Large intestine (tissue), 3 donors: ENCODE results near the gene DEDD2. TPM values are rescaled to one million over a fixed set of nuclear protein-coding genes. Genes with fewer than 3 reads are reported as not detected.

Experiments
- DNase-seq, 2 donors: peaks; one replicate each; pipeline versions ENCODE4 v3.0.0 to v3.0.0-alpha.2; 2013
- H3K27ac ChIP-seq: one replicate; pipeline ENCODE4 v1.5.1; 2013; ENCODE audit warnings: low read length
- H3K27me3 ChIP-seq: 2 replicates; pipeline ENCODE4 v1.6.1; 2013; ENCODE audit warnings: low read length; ENCODE audit not compliant: control insufficient read depth, insufficient read depth
- H3K36me3 ChIP-seq: 2 replicates; pipeline ENCODE4 v1.6.1; 2013; ENCODE audit warnings: low read length; ENCODE audit not compliant: control insufficient read depth, insufficient read depth
- H3K4me1 ChIP-seq: one replicate; pipeline ENCODE4 v1.6.1; 2013; ENCODE audit warnings: low read length; ENCODE audit not compliant: control insufficient read depth, insufficient read depth
- H3K4me3 ChIP-seq: one replicate; pipeline ENCODE4 v1.5.1; 2013; ENCODE audit warnings: low read length
- H3K9me3 ChIP-seq: one replicate; pipeline ENCODE4 v1.6.1; 2013; ENCODE audit warnings: mild to moderate bottlenecking, low read depth, low read length, moderate library complexity; ENCODE audit not compliant: control insufficient read depth
- WGBS: methylation state at CpG from one replicate; pipeline ENCODE4 v1.1.5; 2013; ENCODE audit warnings: low lambda C conversion rate; ENCODE audit not compliant: insufficient coverage; 5-methylcytosine and 5-hydroxymethylcytosine counted together
- polyA plus RNA-seq: library from polyadenylated mRNA; unstranded; fragments of 120-200 nt; gene quantifications from one replicate; pipeline ENCODE4 v1.2.1, GENCODE V29; 2013

DEDD2 gene
- polyA plus RNA-seq, 1 donor, result 30.7 TPM

DNA sequence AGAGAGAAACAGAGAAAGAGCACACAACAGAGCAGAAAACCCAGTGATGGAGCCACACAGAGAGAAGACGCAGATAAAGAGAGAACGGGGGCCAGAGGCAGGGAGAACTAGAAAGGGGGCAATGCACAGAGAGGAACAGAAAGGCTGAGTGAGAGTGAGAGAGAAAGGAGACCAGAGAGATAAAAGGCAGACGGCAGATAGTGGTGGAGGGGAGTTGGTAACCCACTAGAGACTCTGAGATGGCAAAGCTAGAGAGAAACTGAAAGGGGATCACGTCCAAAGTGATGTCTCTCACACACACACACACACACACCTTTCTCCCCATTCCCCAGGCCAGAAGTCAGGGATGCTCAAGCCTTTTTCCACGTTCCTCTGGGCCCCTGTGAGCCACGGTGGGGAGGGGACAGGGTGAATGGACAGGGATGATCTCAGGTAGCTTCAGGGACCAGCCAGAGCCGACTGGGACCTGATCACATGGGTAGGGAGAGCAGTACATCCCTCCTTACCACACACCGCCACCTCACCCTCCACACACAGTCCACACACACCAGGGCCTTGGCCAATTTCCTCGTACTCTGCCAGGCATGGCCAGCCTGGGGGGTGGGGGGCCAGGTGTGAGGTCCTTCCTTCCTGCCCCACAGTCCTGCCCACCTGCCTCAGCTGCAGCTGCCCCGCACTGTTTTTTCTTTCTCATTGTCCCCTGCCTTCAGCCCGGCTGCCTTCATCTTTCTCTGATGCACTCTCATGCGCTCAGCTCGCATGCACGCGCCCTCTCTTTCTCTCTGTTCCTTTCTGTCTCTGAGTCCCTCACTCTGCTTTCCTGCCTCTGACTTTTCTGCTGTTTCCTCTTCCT lies 62.8 kb downstream of the DEDD2 start:
- Histone ChIP-seq H3K27me3 (peaks cover 67% of the 10 kb centered on the region), H3K4me1 (peaks cover 2% of the 10 kb centered on the region), H3K27ac (no peak overlapping the region), H3K9me3 (no peaks in the 10 kb centered on the region), H3K4me3 (no peak overlapping the region), H3K36me3 (no peaks in the 10 kb centered on the region)
- DNase-seq, result no peak
- 57% methylated on average over 9 of the region's 15 CpGs for WGBS

- Histone ChIP-seq H3K9me3 (no peaks in the 10 kb centered on the region), H3K27me3 (peaks cover 75% of the 10 kb centered on the region), H3K36me3 (no peaks in the 10 kb centered on the region), H3K4me1 (peaks cover 2% of the 10 kb centered on the region), H3K27ac (no peak overlapping the region), H3K4me3 (no peak overlapping the region)
- no peak for DNase-seq
- 10% methylated on average over 5 of the region's 20 CpGs for WGBS
Observed at GRCh38 chr19:42153672-42154433, 63.6 kb downstream of the DEDD2 start.

DNA sequence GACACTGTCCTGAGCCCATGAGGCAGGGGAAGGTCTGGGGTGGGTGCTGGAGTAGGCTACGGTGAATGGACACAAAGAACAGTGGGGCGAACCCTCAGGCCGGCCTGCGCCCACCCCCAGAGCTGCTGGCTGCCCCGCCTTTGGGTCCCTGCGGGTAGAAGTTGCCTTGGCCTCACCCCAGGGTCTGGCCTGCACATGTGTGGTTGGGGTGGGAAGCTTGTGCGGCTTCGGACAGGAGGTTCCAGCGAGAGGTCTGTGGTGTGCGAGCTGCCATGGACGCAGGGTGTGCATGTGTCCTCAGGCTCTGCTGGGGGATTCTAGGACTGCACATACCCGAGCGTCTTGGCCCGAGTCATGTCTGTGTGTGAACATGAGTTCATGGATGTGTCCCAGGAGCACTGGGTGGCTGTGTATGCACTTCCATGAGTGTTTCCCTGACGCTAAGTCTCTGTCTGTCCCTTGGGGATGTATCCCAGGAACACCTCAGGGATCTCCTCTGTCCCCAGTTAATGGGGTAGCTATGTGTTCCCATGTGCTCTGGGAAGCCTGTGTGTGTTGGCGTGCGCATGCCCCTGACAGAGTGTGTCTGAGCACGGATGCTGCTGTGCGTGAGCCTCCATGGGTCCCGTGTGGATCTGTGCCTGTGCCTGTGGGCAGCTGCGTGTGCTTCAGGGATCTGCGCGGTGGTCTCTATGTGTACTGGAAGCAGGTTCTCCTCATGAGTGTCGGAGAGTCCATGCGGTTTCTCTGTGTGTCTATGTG lies 64.4 kb downstream of the DEDD2 start:
- H3K4me3 ChIP-seq, result no peak overlapping the region
- H3K36me3 ChIP-seq, result no peaks in the 10 kb centered on the region
- no CpG with 5 or more reads among the region's 25 CpGs for WGBS
- H3K4me1 ChIP-seq, result peaks cover 2% of the 10 kb centered on the region
- H3K9me3 ChIP-seq, result no peaks in the 10 kb centered on the region
- DNase-seq, result no peak
- H3K27ac ChIP-seq, result no peak overlapping the region
- peaks cover 78% of the 10 kb centered on the region for H3K27me3 ChIP-seq

- Histone ChIP-seq H3K27ac (no peak overlapping the region), H3K9me3 (no peaks in the 10 kb centered on the region), H3K27me3 (peaks cover 81% of the 10 kb centered on the region), H3K4me3 (no peak overlapping the region), H3K4me1 (peaks cover 2% of the 10 kb centered on the region), H3K36me3 (no peaks in the 10 kb centered on the region)
- 80% methylated on average over 1 of the region's 20 CpGs for WGBS
- DNase-seq, result no peak
Observed at GRCh38 chr19:42151782-42152684, 65.4 kb downstream of the DEDD2 start.

DNA sequence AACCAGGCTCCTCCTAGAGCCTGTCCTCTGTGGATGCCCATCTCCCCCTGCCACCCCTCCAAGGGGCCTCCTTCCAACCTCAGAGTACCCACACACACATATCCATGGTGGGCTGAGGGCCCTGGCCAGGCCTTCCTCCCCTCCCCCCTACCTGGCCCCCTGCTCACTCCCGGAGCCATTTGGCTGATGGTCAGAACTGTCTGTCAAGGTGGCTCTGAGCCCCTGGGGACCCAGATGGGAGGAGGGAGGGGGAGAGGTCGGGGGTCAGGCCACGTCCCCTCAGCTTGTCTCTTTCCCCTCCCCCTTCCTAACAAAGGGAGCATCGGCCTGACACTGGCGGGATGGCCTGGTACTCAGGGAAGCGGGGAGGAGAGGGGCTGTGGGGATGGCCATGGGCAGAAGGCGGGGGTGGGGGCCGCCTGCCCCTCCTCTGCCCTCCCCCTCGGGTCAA lies 66.5 kb downstream of the DEDD2 start:
- WGBS, result no CpG with 5 or more reads among the region's 9 CpGs
- Histone ChIP-seq H3K27ac (no peak overlapping the region), H3K4me1 (peaks cover 2% of the 10 kb centered on the region), H3K36me3 (no peaks in the 10 kb centered on the region), H3K9me3 (no peaks in the 10 kb centered on the region), H3K27me3 (peaks cover 75% of the 10 kb centered on the region), H3K4me3 (no peak overlapping the region)
- DNase-seq, result no peak

DNA sequence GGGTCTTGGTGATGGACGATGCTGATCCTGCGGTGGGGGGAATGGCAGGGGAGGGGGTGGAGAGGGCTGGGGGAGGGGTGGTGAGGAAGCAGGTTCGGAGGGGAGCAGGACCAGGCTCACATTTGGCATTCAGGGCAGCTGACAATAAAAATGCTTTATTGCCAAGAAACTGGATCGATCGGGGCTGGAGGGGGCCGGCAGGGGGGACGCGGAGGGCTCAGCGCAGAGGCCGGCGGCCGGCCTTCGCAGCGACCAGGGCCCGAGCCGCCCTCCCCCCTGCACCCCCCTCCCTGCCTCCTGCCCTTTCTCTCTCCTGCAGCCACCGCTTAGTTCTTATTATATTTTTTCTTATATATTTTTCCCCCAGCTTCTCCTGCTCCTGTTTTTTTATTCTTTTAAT lies 67.1 kb downstream of the DEDD2 start:
- Histone ChIP-seq H3K27me3 (peaks cover 69% of the 10 kb centered on the region), H3K4me1 (peaks cover 2% of the 10 kb centered on the region), H3K4me3 (no peak overlapping the region), H3K27ac (no peak overlapping the region), H3K36me3 (no peaks in the 10 kb centered on the region), H3K9me3 (no peaks in the 10 kb centered on the region)
- DNase-seq, result no peak
- 10% methylated on average over 2 of the region's 17 CpGs for WGBS

GRCh38 chr19:42149447-42150202 lies 67.9 kb downstream of the DEDD2 start:
- H3K9me3 ChIP-seq, result no peaks in the 10 kb centered on the region
- no peak overlapping the region for H3K27ac ChIP-seq
- H3K4me1 ChIP-seq, result peaks cover 2% of the 10 kb centered on the region
- no peaks in the 10 kb centered on the region for H3K36me3 ChIP-seq
- DNase-seq, result no peak
- H3K27me3 ChIP-seq, result peaks cover 62% of the 10 kb centered on the region
- 100% methylated on average over 1 of the region's 5 CpGs for WGBS
- H3K4me3 ChIP-seq, result no peak overlapping the region
